Mesenteric fat pad (tissue), 1 donor: ENCODE data around the gene C1GALT1C1L. TPM values are rescaled to one million over a fixed set of nuclear protein-coding genes. Genes with fewer than 3 reads are reported as not detected.
"Not testable (repeated sequence)": the region's sequence is repeated elsewhere in the genome, so short reads cannot be mapped to it uniquely, and the experiment has no call there.

Experiments used
- DNase-seq: peaks from one replicate; pipeline ENCODE4 v3.0.0-alpha.2; 2020; ENCODE audit warnings: low spot score
- total RNA-seq: library from RNA; stranded (reverse); fragmentation: NEBNext Ultra II Directional; extraction: Animal tissue kit (Norgen Biotek cat#: 25700); gene quantifications from one replicate; pipeline ENCODE4 v1.2.1, GENCODE V29; 2021
- donor health status: DM: yes; HTN: yes; CAD: no.

Gene C1GALT1C1L
- total RNA-seq, 1 donor from 2014 or later: 2.5 TPM

DNA sequence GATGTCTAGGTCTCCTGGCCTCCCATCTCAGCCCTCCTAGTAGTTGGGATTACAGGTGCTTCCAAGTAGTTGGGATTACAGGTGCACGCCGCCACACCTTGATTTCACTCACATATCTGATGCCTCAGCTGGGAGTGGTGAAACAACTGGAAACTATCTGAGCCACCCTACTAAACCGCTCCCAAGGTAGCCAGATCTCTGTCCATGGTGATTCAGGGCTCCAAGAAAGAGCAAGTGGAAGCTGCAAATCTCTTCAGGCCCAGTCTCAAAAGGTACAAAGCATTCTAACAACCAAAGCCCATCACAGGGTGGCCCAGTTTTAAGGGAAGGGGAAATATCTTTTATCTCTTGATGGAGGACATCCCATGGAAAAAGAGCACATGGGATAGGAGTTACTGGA is 19.0 kb downstream of the C1GALT1C1L start:
- no peak for DNase-seq

DNA sequence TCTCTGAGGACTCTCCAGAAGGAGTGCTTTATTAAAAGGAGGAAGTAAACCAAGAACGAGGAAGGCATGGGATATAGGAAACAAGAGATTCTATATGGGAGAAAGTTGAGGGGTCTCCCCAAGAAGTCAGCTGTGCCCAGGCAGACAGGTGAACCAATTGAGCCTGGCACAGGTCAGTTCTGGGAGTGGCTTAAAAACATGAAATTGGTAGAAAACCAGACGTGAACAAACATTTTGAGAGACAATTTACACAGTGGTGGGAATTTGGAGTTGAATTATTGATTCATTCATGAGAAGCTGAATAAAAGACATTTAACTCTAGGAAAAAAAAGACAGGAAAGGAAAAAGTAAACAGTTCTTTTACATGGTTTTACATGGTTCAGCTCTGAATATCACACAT is 22.7 kb downstream of the C1GALT1C1L start:
- DNase-seq: no peak

DNA sequence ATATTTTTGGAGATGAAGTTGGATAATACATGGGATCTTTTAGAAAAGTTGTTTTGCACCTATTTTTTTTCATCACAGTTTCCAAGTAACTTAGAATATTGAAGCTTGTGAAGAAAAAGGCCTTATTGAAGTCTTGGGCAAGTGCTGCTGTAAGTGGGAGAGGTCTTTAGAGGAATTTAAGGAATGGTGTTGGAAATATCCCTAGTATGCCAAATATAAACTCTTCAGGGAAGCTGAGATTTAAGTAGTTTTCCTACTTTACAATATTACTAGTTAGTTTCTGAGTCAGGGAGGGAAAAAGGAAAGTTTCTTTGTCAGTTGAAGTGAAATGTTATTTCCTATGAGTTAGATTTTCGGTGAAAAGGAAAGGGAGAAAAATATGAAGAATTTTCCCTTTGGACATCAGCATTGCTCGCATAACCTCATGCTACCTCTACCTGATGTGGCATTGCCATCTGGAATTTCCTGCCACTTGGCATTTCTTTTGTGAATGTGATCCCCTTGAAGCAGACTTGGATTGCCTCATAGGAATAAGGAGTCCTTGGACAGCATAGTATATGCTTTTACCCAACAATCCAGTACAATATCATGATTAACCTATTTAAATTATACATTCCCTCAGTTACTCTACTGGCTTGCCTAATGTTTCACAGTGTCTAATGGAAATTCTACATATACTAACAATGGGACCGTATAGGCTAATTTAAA is 27.1 kb downstream of the C1GALT1C1L start:
- DNase-seq: no peak

DNA sequence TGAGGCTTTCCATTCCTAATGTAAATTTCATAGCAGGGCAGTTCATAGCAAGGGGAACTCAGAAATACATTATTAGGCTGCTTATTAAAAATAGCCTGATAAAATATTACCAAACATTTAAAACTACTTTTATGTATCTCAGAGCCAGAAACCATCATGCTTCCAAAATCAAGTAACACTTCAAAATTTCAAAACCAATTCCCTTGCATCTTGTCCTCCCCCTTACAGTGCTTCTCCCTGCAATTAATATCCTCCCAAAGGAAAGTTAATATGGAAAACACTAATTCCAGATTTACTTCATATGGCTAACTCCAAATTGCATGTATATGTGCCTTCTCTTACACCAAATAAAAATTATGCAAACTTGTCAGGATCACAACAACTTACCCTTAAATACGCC is 32.5 kb downstream of the C1GALT1C1L start:
- DNase-seq: no peak

DNA sequence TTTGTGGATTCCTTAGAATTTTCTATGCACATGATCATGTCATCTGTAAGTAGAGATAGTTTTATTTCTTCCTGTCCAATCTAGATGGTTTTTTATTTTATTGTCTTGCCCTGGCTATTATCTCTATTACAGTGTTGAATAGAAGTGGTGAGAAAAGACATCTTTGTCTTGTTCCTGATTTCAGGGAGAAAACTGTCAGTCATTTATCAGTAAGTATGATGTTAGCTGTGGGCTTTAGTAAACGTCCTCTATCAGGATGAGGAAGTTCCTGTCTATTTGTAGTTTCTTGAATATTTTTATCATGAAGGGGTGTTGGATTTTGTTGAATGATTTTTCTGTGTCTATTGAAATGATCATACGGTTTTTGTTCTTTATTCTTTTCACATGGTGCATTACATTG is 33.9 kb downstream of the C1GALT1C1L start:
- DNase-seq: no peak

DNA sequence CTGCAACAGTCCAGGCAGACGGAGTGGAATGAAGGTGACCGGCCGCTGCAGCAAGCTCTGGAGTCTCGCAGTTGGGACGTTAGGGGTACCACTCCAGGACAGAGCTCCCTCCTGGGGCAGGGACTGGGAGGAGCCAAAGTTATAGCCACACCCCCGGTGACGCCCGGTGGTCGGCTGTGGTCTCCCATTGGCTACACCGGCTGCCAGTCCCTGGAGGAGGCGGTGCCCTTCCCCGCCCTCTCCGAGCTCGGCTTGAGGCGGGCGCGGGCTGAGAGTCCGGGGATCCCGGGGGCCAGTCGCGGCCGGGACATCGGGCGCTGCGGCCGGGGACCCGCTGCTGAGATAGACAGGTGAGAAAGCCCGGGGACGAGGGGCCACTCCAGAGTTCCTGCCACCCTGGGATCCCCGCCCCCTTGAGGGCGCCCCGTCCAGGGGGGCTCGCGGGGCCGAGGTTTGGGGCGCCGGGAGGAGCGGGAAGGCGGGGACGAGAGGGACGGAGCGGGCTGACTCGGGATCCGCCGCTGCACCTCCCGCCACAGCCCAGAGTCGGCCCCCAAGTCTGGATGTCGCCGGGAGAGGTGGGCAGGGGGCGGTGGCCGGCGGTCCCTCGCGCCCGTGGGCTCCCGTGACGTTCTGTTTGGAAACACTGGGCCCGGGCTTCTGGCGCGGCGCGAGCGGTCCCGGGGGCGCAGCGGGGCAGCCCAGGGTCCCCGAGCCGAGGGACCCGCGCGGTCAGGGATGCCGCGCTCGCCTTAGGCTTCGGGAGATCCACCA is 39.0 kb downstream of the C1GALT1C1L start, which contains the start of gene PLEKHH2:
TSS of gene PLEKHH2 (plus strand) at position 231 of the 774 bp plus-strand sequence. CDS start 7,414 bp downstream, outside the sequence.
- peak; percentile 96 for DNase-seq

DNA sequence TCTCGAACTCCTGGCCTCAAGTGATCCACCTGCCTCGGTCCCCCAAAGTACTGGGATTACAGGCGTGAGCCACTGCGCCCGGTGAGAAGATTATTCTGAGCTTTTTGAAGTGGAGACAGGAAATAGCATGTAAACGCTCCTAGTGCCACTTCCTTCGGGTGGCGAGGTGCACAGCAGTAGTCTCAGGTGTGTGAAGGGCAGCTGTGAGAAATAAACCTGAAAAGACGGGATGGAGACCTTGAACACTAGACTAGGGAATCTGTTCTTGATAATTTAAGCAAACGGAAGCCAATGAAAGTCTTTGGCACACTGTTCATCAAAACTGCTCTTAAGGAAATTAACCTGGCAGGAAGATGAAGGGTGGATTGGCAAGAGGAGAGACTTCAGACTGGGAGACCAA is 39.6 kb downstream of the C1GALT1C1L start:
- no peak for DNase-seq

DNA sequence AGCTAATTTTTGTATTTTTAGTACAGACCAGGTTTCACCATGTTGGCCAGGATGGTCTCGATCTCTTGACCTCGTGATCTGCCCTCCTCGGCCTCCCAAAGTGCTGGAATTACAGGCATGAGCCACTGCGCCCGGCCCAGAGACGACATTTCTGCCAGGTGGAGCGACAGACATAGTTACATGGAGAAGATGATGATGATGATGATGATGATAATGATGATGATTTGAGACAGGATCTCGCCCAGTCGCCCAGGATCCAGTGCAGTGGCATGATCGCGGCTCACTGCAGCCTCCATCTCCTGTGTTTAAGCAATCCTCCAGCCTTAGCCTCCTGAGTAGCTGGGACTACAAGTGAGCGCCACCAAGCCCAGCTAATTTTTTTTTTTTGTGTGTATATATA is 40.1 kb downstream of the C1GALT1C1L start:
- DNase-seq: not testable (repeated sequence)

DNA sequence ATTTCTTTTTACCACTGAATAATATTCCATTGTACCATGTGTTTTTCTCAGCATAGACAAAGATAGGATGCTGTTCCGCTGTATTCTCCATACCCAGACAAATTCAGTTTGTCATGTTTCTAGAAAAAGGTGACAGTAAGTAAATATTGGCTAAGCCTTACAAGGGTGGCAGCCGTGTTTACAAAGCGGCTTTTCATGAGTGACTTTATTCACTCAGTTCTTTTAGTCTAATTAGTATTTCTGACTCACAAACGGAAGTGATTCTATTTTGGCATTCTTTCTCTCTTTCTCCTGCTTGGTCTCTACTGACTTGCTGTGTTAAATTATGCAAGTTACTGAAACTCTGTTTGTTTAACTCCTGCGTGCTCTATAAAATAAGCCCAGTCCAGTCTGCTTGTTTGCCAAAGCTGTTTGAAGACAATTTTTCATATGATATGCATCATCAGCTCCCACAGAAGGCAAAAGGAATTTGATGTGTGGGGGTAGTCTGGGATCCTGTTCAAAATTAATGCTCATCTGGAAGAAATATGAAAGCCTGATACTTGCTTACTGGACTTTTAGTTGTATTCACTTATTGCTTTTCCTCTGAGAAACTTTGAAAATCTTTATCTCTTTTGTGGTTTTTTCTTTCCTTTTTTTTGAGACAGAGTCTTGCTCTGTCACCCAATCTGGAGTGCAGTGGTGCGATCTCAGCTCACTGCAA is 41.5 kb downstream of the C1GALT1C1L start:
- no peak for DNase-seq

DNA sequence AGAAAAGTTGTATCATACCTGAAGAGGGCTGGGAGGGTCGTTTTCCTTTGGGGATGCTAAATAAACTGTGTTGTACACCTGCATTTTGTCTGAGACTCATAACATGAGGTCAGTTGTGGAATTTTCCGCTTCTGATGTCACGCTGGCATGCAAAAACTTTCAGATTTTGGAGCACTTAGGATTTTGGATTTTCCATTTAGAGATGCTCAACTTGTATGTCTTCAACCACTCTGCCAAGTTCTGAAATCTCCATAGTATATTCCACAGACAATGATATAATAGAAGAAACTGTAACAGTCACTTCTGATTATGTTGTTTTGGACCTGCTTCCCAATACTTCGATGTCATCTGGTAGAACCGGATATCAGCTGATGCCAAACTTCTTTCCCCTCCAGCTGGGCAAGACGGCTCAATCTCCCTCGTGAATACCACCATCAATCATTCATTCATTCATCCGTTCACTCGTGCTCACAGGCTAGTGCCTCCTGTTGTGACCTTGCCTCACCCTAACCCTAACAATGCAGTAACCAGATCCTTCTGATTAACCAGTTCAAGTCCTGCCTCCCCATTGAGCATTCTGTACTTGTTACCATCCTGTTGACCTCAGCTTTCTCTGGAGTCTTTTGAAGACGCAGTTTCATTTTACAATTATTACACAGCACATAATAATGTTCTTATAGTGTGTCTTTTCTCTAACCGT is 44.5 kb downstream of the C1GALT1C1L start:
- no peak for DNase-seq

Other genes with a start within 250 kb of the C1GALT1C1L start
- gene THADA, start 80.4 kb downstream of the C1GALT1C1L start, total RNA-seq: 38.0 TPM
- 11.4 TPM for gene PLEKHH2, start 39.2 kb downstream of the C1GALT1C1L start, total RNA-seq
- gene DYNC2LI1, start 97.6 kb upstream of the C1GALT1C1L start, total RNA-seq: 7.4 TPM
- gene ABCG5, start 162.4 kb upstream of the C1GALT1C1L start, total RNA-seq: not detected
- not detected for gene ABCG8, start 162.5 kb upstream of the C1GALT1C1L start, total RNA-seq